COLO668 (cell line): Measurements from ENCODE around the gene LAYN.
A peak's percentile ranks its signal among the peaks of the same experiment; 100 is the strongest.

Source experiments
- DNase-seq: peaks from one replicate; lab custom pipeline; 2025; ENCODE audit not compliant: unreplicated experiment; lab: John Stamatoyannopoulos, UW

Gene LAYN, protein sequence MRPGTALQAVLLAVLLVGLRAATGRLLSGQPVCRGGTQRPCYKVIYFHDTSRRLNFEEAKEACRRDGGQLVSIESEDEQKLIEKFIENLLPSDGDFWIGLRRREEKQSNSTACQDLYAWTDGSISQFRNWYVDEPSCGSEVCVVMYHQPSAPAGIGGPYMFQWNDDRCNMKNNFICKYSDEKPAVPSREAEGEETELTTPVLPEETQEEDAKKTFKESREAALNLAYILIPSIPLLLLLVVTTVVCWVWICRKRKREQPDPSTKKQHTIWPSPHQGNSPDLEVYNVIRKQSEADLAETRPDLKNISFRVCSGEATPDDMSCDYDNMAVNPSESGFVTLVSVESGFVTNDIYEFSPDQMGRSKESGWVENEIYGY

DNA sequence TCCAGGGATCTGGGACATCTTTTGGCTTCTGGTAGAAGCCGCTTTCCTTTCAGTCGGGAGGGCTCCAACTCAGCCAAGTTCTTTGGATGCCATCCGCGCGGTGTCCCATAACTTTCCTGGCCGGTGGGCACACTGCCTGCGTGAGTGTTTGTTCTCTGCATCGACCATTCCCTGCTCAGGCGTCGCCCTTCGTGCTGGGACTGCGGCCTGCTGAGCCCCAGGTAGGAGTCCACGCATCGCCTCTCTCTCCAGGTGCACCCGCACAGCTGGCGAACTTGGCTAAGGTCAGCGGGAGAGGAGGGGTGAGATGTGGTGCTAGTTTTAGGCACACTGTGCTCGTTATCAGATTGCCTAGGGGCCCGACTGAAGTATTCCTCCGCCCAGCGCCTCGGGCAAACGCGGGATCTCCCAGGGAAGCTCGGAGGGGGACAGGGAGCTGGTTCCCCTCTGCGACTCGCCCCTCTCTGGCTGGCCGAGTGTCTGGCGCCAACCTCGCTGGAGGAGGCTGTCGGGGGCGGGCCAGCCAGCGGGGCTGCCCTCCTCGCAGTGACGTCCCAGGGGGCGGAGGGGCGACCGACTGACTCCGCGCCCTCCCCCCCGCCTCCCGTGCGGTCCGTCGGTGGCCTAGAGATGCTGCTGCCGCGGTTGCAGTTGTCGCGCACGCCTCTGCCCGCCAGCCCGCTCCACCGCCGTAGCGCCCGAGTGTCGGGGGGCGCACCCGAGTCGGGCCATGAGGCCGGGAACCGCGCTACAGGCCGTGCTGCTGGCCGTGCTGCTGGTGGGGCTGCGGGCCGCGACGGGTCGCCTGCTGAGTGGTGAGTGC is at the start of gene LAYN:
TSS of gene LAYN (plus strand) at position 607 of the 823 bp plus-strand sequence. CDS start at position 731, 124 bp downstream.
- no peak for DNase-seq

DNA sequence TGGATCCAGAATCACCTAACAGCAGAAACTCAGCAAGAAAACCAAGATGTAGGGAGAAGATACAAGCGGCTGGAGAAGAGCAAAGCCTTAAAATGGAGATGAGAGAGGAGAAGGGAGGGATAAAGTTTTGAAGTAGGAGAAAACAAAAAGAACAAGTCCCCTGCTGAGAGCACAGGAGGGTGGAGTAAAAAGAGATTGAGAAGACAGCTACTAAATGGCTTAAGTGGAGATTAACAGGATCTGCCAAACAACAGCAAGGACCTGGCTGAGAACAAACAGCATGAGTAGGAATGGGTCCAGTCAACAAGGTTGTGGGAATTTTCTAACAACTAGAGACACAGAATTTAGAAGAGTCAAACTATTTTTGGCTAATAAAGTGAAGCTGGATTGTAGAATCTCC is 46.5 kb upstream of the LAYN start:
- DNase-seq: no peak

DNA sequence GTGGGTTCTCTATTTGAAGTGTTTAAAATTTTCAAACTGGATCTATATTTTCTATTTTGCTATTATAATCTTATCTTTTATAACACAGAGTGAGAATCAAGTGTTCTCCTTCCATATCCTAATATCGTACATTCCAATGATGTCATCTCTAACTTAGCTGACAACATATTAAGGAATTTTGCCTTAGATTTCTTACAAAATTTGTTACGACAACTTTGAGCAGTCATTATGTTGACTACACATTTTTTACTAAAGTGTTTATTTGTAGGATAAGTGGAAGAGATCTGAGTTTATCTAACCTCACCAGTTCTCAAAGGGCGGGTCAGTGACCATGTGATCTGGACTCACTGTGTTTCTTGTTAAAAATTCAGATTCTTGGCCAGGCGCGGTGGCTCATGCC is 41.0 kb upstream of the LAYN start:
- DNase-seq: no peak

DNA sequence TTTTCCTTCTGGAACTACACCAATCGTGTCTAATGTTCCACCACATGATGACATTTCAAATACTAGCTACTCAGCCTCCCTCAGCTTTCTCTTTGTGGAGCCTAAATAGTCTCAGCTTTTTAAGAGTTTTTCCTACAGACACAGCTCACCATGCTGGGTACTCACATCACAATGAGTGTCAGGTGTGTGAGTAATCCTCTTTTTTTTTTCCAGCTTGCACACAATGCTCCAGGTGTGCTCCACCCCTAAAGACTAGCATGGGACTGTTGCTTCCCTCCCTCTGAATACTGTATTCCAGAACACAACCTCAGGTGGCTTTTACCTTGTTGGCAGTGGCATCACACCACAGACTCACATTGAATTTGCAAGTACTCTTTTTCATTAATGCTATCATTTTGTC is 40.0 kb upstream of the LAYN start:
- DNase-seq: no peak

DNA sequence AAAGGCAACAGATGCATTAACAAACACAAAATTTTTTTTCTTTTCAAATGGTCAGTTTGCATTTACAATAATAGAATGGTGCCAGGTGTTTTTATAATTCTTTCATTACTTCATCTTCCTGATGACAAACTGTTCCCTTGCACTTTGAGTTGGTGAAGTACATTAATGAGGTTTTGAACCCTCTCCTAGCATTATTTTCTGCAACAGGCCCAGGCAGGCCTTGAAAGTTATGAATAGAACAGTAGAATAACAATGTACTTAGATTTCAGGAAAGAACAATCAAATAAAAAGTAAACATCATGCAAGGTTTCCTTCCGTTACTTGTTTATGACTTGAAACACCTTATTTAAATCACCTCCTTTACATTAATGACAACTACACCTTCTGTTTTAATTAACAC is 37.9 kb upstream of the LAYN start:
- DNase-seq: no peak

DNA sequence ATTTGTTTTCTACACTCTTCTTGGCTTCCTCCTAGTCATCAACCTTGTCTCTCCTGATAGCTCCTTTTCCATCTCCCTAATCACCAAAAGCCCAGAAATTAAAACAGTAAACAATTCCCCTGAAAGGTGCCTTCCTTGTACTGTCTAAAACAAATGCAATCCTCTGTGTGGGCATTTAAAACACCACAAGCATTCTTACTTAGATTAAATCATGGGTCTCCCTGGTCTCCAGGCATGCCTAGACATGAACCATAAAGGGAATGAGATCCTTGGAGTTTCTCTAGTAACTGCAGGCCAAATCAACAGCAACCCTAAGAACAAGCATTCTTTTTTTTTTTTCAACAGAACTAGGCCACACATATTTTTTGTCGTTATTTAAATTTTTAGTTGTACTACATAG is 30.2 kb upstream of the LAYN start:
- no peak for DNase-seq

DNA sequence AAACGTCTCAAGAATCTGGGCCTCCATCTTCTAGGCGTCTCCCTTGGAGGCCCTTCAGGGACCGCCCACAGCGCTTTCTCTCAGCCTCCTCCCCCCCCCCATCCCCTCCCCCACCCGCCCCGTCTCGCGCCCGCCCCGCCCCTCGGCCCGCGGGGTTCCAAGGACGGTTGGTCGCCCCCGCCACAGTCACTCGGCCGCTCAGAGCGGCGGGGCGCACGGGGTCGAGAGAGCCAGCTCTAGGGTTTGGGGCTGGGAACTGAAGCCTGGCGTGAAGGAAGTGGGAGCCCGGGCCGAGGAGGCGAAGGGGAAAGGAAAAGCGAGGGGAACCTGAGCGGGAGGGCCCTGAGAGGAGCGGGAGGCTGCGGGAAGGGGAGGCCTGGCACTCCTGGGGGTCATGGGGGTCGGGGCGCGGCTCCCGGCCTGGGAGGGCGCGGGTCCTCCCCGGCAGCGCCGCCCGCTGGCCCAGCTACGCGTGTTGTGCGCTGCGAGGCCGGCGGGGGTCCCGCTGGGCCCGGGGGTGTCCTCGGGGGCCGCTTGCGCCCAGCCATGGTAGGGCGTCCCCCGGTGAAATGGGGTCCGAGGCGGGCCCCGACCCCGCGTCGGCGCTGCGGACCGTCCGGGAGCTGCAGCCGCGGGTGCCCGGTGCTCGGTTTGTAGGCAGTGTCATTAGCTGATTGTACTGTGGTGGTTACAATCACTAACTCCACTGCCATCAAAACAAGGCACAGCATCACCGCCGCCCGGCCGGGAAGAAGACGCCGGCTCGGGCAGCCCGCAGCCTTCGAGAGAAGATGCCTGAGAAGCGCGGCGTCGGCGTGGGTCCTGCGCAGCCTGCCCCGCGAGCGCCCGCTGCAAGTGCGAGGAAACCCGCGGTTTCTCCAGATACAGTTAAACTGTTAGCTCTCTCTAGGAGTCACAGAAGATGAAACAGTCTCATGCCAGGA is 28.0 kb upstream of the LAYN start, which contains the start of gene BTG4:
TSS of gene BTG4 (minus strand) at position 91 of the 944 bp plus-strand sequence. CDS start 13,610 bp downstream, outside the sequence.
- DNase-seq: peak; percentile 38

DNA sequence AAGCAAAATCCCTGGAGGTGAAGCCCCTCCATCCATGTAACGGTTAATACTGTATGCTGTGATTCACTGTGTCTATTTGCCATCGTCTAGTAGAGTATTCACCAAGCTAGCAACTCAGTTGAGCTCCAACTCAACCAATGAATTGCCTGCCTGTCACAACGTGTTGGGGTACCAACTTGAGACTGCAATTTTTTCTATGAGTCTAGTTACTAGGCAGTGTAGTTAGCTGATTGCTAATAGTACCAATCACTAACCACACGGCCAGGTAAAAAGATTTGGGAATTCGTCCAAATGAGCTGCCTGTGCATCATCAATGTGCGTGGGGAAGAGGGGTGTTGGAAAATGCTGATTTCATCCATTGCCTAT is 27.3 kb upstream of the LAYN start:
- no peak for DNase-seq

DNA sequence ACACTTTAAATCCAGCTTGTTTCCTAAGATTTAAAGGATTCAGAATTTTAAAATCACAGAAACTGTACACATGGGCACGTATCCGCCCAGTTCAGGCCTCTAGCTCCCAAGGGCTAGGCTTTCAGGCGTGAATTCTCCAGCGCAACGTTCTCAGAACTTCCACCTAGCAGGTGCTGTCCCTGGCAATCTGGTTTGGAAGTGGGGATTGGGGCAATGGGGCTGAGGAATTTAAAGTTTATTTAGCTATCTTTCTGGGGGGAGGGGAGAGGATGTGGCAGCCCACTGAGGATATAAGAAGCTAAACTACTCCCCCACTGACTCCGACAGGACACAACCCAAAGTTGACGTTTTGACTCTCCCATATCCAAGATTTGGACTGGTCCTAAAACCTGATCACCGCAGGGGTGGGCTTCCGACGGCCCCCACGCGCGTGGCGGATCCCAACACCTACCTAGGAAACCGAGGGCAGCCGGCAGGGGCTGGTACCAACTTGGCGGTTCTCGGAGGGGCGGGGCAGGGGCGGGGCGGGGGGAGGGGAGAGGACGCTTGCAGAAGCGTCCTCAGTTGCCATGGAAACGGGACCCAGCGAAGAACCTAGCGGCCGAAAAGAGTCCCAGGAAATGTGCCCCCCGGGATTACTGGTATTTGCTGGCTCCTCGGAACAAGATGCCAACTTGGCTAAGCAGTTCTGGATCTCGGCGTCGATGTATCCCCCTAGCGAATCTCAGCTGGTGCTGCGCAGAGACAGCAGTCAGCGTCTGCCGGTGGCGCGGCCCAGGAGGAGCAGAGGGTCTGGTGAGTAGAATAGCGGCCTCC is 26.1 kb upstream of the LAYN start, which contains the start of gene HOATZ:
TSS of gene HOATZ (plus strand) at position 563 of the 816 bp plus-strand sequence. CDS start at position 570, 7 bp downstream.
- peak; percentile 15 for DNase-seq

DNA sequence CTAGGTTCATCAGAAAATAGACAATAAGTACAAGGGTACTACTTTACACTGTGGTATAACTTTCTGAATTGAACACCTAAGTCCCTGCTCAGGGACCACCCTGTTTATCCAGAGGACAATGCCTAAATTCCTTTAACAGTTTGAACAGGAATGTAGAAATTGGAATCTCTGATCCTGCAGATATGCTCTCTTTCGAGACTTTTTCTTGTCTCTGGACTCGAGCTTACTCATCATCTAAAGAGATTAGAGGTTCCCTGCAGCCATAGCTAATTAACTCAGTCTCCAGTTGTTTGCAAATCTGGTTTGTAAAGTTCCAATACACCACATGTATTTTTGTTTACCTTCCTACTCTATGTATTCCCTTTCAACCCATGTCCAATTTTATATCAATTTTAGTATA is 24.9 kb upstream of the LAYN start:
- no peak for DNase-seq

DNA sequence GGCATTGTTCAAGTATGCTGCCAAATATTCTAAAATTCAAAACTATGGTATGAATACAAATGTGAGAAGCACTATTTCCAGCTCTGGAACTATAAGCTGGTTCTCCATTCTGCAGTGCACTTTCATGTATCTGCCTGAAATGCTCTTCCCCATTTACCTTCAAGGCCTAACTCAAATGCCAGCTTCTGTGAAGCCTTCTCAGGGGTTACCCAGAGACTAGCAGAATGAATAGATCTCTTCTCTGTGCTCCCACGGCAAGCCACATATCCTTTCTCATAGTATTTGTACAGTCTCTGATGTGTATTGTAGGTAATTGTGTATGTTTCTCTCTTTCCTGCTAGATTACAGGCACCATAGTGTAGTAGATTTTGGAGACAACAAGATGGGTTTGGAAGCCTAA is 21.9 kb upstream of the LAYN start:
- DNase-seq: no peak

DNA sequence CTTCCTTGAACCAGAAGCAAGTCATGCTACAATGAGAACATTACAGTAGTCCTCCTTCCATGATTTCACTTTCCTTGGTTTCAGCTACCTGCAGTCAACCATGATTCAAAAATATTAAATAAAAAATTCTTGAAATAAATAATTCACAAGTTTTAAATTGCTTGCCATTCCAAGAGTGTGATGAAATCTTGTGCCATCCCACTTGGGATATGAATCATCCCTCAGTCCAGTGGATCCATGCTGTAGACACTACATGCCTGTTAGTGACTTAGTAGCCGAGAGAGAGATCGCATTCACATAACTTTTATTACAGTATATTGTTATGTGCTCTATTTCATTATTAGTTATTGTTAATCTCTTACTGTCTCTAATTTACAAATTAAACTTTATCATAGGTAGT is 20.0 kb upstream of the LAYN start:
- DNase-seq: no peak

DNA sequence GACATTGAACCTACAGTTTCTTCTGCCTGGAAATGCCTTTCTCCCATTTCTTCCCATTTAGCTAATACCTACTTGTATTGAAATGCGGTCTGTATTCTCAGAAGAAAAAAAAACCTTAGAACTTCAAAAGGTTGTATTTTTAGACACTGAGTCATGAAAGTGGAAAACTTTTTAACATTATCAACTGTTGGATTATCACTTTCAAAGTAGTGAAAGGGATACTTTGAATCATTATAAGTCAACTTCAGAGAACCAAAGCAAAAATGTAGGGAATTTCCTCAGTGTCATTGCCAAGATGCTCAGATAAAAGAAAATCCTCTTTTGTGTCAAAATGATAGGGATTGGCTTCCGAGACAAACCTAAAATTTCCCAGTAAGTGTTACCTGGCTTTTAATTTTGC is 19.4 kb upstream of the LAYN start:
- no peak for DNase-seq

DNA sequence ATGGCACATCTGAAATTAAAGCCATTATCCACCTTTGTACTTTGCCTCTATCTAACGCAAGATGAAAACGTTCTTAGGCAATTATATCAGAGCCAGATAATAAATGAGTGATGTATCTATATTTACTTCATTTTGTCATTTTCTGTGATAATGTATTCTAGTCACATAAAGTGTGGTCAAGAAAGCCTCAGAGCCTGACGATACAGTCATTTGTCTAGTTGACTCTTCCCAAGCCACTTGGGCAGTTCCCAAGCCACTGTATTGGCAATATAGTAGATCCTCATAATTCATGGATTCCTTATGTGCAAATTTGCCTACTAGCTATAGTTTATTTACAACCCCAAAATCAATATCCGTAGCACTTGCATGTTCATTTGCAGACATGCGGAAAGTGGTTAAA is 18.1 kb upstream of the LAYN start:
- DNase-seq: no peak

DNA sequence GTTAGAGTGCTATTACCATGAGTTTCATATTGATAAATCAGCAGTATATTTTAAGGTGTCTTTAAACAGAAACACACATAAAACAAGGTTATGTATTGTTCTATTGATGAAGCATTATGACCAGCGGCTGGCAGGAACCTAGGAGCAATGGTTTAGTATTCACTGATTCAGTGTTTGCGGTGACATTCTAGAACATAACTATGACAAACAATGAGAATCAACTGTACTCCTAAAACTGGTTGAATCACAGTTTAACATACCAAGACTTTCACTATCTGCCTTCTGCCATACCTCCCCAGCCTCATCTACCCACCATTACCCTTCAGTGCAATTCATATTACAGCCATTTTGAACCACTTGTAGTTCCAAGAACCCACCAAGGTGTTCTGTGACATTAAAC is 17.2 kb upstream of the LAYN start:
- DNase-seq: no peak

DNA sequence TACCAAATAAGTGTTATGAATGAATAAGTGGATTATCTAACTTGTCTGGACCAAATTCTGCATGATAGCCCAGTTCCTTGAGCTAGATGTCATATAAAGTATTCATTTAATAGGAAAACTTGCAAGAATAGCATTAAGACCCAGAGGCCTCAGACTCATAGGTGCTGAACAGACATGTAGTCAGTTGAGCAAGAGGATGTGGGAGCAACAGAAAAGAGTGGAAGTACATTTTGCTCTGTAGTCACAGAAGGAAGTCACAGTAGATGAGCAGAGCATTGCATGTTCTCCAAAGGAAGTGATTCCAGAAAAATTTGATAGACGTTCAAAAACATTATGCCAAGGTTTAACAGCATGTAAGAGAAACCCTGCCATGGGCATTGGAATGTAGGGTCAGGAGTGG is 16.5 kb upstream of the LAYN start:
- DNase-seq: no peak

DNA sequence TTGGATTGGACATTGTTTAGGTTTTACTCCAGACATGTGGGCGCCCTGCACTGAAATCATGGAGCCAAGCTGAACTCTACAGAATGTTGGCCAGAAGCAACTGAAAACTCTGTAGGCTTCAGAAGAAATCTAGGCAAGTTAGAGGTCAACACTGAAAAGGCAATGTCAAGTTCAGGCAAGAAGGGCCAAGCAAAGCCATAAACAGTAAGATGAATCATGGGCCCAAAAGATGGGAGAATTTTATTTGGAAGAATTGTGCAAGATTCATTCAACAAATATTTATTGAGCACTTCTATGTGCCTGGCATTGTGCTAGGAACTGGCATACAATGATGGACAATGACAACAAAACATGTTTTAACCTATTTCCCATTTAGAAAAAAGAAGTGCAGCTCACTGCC is 15.1 kb upstream of the LAYN start:
- no peak for DNase-seq

DNA sequence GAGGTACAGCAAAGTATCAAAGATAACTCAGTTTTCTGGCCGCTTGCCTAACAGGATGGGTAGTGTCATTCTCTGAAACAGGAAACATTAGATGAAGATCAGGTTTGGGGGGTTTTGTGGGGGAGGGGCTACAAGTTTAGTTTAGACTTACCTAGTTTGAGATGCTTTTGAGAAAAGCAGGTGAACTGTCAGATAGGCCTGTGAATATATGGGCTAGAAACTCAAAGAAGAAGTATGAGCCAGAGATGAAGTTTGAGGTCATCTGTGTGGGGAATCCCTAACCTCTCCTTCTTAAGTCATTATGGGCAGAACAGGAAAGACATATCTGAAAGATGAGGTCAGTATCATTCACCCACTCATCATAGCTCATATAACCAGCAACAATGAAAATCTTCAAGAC is 14.0 kb upstream of the LAYN start:
- DNase-seq: no peak

DNA sequence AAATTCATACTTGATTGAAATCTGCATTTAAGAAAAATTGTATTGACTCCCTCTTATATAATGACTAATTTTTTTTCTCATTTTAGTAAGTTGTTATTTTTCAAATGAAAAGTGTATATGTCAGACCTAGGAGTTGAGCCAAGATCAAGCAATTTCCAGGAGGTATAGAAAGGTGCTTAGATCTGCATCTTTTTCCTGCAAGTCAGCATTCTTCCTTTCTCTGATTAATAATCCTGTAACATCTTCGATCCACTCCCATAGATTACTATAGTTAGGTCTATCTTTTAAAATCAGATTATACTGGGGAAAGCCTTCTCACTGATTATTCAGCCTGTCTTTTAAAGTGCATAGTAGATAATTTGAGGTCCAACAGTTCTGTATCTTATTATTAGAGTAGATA is 13.2 kb upstream of the LAYN start:
- DNase-seq: no peak

DNA sequence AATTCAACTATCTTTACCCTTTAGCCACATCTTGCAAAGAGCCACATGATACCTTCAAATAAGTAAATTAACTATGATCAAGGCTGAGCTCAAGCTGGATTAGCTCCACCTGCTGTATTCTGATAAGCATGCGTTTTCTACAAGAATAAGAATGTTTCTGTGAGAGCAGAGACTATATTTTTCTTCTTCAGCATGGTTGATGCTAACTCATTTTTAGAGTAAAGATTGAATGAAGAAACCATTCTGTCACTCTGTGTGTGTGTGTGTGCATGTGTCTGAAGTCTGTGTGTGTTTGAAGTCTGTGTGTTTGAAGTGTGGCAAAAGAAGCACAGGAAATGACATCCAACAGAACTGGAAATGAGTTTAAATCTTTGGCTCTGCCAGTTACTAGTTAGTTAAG is 12.0 kb upstream of the LAYN start:
- no peak for DNase-seq
